K562 (cell line): Measurements from ENCODE around the gene ELOF1. TPM values are rescaled to one million over a fixed set of nuclear protein-coding genes. Genes with fewer than 3 reads are reported as not detected.

Source experiments
- BMI1 ChIP-seq: fragments of 150-350 bp; IDR thresholded peaks from 2 replicates; pipeline ENCODE4 v1.6.1; 2014; ENCODE audit warnings: low read length
- CEBPB ChIP-seq: fragments of 450-650 bp; IDR thresholded peaks from 2 replicates; pipeline ENCODE4 v1.6.1; 2016; ENCODE audit warnings: missing genetic modification characterization, missing compliant biosample characterization
- SAP30 ChIP-seq: fragments of 200-600 bp; sonication (generic); IDR thresholded peaks from 2 replicates; pipeline ENCODE4 v1.6.1; 2012; ENCODE audit warnings: borderline replicate concordance, low read depth, mild to moderate bottlenecking, moderate library complexity, low read length, control low read depth, inconsistent platforms; ENCODE audit not compliant: insufficient read depth, poor library complexity, severe bottlenecking
- polyA plus RNA-seq, 8 experiments: library from polyadenylated mRNA; depleted of rRNA in 4 of 8; stranded (reverse) in 5 of 8; unstranded in 3 of 8; fragments of >200 nt; fragmentation: Nextera tagmentation in 2 of 8; fragmentation: Illumina TruSeq in 1 of 8; extraction: Ambion mirVana in 2 of 8; extraction: Trizol in 1 of 8; gene quantifications; 2 replicates each; pipeline versions ENCODE4 v1.2.1 to v1.2.3, GENCODE V29; 2011 to 2014; ENCODE audit warnings: inconsistent platforms in 1 of 8, missing spikeins in 1 of 8
- total RNA-seq, 7 experiments: library from RNA; depleted of rRNA in 6 of 7; stranded (reverse); fragments of >200 nt in 6 of 7; fragmentation: Illumina TruSeq in 2 of 7; extraction: Trizol in 2 of 7; gene quantifications; 2 replicates each; pipeline versions ENCODE4 v1.2.1 to v1.2.3, GENCODE V29; 2011 to 2021; ENCODE audit warnings: low replicate concordance in 1 of 7
- TF ChIP-seq, protein P1 (sequence below), 3 experiments: fragments of 200-800 bp in 1 of 3; fragments of 250-450 bp in 1 of 3; fragments of 450-650 bp in 1 of 3; sonication (Bioruptor Pico) in 1 of 3; sonication (Bioruptor generic) in 1 of 3; formaldehyde crosslinking in 1 of 3; IDR thresholded peaks; 2 replicates each; pipeline versions ENCODE4 v1.6.1 to v1.8.0; 2016 to 2022; ENCODE audit warnings: mild to moderate bottlenecking in 2 of 3, missing genetic modification characterization in 2 of 3, missing compliant biosample characterization in 1 of 3, moderate library complexity in 1 of 3
- TF ChIP-seq, protein P2 (sequence below): fragments of 250-450 bp; sonication (Bioruptor Pico); IDR thresholded peaks from 2 replicates; pipeline ENCODE4 v1.4.0; 2020
- TF ChIP-seq, protein P3 (sequence below): fragments of 250-450 bp; sonication (Bioruptor Pico); IDR thresholded peaks from 2 replicates; pipeline ENCODE4 v1.5.0; 2021; ENCODE audit warnings: mild to moderate bottlenecking, borderline replicate concordance

ELOF1 gene
- total and polyA plus RNA-seq, 9 of the 15 experiments (the other 6 are each of a cell fraction or from before 2014, with no cell fraction given), result 16.7 to 147 (median 74.2) TPM

DNA sequence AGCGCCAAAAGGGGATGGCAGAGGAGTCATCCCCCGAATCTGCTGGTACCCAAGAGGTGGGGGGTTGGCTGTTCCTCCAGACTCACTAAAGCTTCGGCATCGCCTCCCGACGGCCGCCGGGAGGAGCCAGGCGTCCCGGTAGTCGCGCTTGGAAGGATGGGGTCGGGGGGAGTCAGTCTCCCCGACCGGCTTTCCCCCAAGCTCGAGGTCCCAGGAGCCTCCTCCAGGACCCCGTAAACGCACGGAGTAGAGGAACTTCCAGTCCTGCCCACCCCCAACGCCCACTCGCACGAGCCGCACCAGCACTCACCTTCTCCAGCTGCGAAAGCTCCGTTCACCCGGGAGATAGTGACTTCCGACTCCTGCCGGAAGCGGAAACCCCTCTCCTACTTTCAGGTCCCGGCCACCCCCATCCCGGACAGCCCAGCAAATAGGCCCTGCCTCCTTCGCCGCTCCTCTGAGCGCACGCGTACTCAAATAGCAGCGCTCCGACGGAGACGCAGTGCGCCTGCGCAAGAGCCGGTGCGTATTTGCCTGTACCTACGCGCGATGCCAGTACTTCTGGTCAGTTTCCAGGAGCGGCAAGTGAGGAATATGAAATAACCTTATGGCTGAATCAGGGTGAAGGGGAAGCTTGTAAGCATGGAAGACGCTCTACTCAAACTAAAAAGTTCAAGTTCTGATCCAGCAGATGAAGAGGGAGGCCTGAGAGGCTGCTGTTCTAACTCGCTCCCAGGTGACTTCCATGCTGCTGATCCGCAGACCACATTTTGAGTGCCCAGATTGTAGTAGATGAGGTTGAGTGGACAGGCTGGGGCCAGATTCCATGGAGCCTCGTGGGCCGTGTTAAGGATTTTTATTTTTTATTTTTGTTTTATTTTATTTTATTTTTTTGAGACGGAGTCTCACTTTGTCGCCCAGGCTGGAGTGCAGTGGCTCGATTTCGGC, at the start of gene ELOF1 (continued):
- TF ChIP-seq, protein P1, sequence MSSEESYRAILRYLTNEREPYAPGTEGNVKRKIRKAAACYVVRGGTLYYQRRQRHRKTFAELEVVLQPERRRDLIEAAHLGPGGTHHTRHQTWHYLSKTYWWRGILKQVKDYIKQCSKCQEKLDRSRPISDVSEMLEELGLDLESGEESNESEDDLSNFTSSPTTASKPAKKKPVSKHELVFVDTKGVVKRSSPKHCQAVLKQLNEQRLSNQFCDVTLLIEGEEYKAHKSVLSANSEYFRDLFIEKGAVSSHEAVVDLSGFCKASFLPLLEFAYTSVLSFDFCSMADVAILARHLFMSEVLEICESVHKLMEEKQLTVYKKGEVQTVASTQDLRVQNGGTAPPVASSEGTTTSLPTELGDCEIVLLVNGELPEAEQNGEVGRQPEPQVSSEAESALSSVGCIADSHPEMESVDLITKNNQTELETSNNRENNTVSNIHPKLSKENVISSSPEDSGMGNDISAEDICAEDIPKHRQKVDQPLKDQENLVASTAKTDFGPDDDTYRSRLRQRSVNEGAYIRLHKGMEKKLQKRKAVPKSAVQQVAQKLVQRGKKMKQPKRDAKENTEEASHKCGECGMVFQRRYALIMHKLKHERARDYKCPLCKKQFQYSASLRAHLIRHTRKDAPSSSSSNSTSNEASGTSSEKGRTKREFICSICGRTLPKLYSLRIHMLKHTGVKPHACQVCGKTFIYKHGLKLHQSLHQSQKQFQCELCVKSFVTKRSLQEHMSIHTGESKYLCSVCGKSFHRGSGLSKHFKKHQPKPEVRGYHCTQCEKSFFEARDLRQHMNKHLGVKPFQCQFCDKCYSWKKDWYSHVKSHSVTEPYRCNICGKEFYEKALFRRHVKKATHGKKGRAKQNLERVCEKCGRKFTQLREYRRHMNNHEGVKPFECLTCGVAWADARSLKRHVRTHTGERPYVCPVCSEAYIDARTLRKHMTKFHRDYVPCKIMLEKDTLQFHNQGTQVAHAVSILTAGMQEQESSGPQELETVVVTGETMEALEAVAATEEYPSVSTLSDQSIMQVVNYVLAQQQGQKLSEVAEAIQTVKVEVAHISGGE (CRISPR knock-in tag; IDR thresholded peaks at IDR 0.05), result peak in 2 of 3 experiments; percentile 33 to 89; a peak in 3 of 6 replicates
- TF ChIP-seq CEBPB (tag) (no peak), BMI1 (no peak; the same call in 1 of the 2 replicates), SAP30 (peak; percentile 89)
- TF ChIP-seq, protein P2, sequence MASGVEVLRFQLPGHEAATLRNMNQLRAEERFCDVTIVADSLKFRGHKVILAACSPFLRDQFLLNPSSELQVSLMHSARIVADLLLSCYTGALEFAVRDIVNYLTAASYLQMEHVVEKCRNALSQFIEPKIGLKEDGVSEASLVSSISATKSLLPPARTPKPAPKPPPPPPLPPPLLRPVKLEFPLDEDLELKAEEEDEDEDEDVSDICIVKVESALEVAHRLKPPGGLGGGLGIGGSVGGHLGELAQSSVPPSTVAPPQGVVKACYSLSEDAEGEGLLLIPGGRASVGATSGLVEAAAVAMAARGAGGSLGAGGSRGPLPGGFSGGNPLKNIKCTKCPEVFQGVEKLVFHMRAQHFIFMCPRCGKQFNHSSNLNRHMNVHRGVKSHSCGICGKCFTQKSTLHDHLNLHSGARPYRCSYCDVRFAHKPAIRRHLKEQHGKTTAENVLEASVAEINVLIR (CRISPR knock-in tag), result no peak
- TF ChIP-seq, protein P3, sequence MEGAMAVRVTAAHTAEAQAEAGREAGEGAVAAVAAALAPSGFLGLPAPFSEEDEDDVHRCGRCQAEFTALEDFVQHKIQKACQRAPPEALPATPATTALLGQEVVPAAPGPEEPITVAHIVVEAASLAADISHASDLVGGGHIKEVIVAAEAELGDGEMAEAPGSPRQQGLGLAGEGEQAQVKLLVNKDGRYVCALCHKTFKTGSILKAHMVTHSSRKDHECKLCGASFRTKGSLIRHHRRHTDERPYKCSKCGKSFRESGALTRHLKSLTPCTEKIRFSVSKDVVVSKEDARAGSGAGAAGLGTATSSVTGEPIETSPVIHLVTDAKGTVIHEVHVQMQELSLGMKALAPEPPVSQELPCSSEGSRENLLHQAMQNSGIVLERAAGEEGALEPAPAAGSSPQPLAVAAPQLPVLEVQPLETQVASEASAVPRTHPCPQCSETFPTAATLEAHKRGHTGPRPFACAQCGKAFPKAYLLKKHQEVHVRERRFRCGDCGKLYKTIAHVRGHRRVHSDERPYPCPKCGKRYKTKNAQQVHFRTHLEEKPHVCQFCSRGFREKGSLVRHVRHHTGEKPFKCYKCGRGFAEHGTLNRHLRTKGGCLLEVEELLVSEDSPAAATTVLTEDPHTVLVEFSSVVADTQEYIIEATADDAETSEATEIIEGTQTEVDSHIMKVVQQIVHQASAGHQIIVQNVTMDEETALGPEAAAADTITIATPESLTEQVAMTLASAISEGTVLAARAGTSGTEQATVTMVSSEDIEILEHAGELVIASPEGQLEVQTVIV (CRISPR knock-in tag), result no peak
